Sigmoid colon (tissue), 4 donors: ENCODE results near the gene DMTF1.

Experiments
- CTCF ChIP-seq, 4 experiments: fragments of 450-650 bp in 3 of 4; fragments of 200-600 bp in 1 of 4; IDR thresholded peaks; one replicate each; pipeline ENCODE4 v1.5.1; 2016 to 2019; ENCODE audit warnings: antibody characterized with exemption in 4 of 4, mild to moderate bottlenecking in 3 of 4, moderate library complexity in 2 of 4
- EP300 ChIP-seq, 4 donors: sonication (generic); formaldehyde crosslinking; IDR thresholded peaks; one replicate each; pipeline ENCODE4 v1.6.1; 2017; ENCODE audit warnings: antibody characterized with exemption in 4 of 4
- POLR2A ChIP-seq, 2 donors: fragments of 450-650 bp; IDR thresholded peaks; one replicate each; pipeline ENCODE4 v1.6.1; 2016; ENCODE audit warnings: antibody characterized with exemption in 2 of 2, mild to moderate bottlenecking in 2 of 2, moderate library complexity in 2 of 2

DNA sequence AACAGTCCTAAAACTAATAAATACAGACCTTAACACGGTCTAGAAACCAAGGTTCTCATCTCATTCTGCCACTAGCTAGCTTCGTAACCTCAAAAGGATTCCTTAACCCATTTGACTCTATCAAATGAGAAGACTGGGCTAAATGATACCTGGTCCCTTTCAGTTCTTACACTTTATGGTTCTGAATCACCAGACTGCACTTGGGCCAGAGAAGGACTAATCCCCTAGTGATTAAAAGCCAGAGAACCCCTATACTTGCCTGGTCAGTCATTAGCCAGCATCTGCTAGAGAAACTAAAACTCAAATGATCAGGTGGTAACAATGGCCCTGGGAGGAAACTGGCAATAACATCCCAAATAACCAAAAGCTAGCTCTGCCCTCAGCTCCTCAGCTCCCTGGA, 50.5 kb downstream of the DMTF1 start:
- TF ChIP-seq POLR2A (IDR thresholded peaks at IDR 0.05): no peak
- no peak for TF ChIP-seq EP300 (IDR thresholded peaks at IDR 0.05)
- TF ChIP-seq CTCF (IDR thresholded peaks at IDR 0.05): no peak
